Measurements from ENCODE around the gene ERG28.
"Not testable (repeated sequence)": the region's sequence is repeated elsewhere in the genome, so short reads cannot be mapped to it uniquely, and the experiment has no call there.

ERG28 gene

GRCh38 chr14:75660630-75661498 is at the start of gene ERG28, which contains the start of gene TTLL5:
Gene ERG28 (minus strand): TSS chr14:75660876. CDS start chr14:75657502, 3,374 bp downstream.
Gene TTLL5 (plus strand): TSS chr14:75661246. CDS start chr14:75663150, 1,904 bp downstream.
- DNase-seq: peak; percentile 100

DNA sequence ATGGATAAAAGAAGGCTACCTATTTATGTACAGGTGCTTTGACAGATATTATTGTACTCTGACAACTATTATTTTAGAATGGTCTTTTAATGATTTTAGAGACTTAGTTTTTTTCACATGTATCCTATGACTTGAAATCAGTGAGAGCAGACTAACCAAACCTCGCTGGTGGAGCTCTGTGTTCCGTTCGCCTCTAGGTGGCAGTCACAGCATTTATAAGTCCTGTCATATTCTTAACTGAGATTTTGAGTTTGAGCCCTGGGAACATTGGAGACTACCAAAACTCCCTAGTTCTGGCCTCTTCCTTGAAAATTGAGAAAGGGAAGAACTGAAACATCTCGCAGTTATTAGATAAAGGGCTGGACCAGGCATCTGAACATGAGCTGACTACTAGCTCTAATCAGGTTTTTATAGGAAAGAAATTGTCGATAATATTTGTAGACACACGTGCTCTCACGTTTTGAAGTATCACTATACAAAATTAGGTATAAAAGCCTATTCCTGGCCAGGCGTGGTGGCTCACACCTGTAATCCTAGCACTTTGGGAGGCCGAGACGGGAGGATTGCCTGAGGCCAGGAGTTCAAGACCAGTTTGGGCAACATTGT is 48.6 kb upstream of the ERG28 start:
- peak; percentile 63 for DNase-seq

GRCh38 chr14:75705014-75705413 is 44.3 kb upstream of the ERG28 start:
- no peak for DNase-seq

GRCh38 chr14:75703467-75703866 is 42.8 kb upstream of the ERG28 start:
- no peak for DNase-seq

- no peak for DNase-seq
These were observed 42.1 kb upstream of the ERG28 start for GRCh38 chr14:75702616-75703261.

GRCh38 chr14:75702122-75702521 is 41.4 kb upstream of the ERG28 start:
- no peak for DNase-seq

- DNase-seq: no peak
These were observed 39.6 kb upstream of the ERG28 start for GRCh38 chr14:75700295-75700694.

DNA sequence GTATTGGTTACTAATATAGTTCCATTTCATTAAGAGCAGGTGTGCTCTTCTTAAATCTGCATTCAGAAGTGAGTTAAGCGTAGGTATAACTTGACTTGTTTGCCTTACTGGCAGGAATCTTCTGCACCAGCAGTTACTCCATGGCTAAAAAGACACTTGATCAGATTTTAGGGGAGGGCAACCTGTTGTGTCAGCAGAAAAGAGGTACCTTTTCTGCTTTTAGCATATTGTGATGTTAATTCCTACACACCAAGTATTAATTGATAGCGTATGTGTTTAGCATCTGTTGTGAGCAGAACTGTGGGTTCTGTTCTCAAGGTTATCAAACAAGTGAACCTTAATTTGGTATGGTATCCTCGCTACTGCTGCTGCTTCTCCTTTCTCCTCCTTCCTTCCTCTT is 38.7 kb upstream of the ERG28 start:
- no peak for DNase-seq

GRCh38 chr14:75697918-75698317 is 37.2 kb upstream of the ERG28 start:
- no peak for DNase-seq

DNA sequence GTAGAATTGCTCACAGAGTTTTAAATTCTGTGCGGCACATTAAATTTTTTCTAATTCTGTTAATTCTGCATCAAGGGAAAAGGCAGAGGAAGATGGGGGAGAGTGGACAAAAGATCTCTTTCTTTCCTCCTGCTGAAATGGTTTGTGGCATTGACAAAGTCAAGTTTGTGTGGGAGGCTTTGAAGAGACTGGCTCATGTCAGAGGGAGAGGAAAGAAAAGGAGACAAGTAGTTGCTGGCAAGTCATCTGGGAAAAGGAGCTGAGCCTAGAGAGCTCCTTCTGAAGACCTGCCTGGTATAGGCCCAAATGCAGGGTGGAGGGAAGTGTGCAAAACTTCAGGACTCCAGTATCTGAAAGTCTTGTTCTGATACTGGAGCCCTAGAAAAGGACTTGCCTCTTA is 36.7 kb upstream of the ERG28 start:
- no peak for DNase-seq

- DNase-seq: not testable (repeated sequence)
These were observed 34.3 kb upstream of the ERG28 start for GRCh38 chr14:75695025-75695424.

GRCh38 chr14:75690010-75690409 is 29.3 kb upstream of the ERG28 start:
- DNase-seq: no peak

GRCh38 chr14:75689012-75689411 is 28.3 kb upstream of the ERG28 start:
- no peak for DNase-seq

GRCh38 chr14:75685910-75686309 is 25.2 kb upstream of the ERG28 start:
- DNase-seq: no peak

DNA sequence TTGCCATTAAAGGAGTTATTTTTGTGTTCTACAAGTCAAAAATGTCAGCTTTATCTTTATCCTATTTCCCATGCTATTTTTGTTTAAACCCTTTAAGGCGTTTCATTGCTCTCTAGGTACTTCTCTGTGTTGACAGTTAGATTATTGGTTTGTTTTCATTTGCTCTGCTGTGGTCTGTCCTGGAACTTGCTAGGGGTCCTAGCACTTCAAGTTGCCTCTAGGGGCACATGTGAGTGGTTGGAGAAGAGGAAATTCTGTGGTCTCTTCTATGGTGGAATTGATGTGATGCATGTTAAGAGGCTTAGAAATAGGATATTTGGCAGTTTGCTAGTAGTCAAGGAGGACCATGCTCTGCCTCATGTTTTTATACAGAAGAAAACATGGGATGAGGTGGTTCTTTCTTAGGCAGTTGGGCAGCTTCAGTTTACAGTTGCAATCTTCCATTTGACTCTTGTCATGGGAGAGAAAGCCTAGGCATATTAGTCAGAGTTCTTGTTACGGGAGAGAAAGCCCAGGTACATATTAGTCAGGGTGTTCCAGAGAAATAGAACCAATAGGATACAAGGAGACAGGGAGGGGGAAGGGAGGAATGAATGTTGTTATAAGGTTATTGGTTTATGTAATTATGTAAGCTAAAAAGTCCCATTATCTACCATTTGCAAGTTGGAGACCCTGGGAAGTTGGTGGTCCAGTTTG is 14.7 kb upstream of the ERG28 start:
- peak; percentile 84 for DNase-seq

- DNase-seq: no peak
These were observed 12.8 kb upstream of the ERG28 start for GRCh38 chr14:75673345-75674035.

GRCh38 chr14:75672605-75673192 is 12.0 kb upstream of the ERG28 start:
- DNase-seq: no peak

GRCh38 chr14:75667099-75667765 is 6.6 kb upstream of the ERG28 start:
- no peak for DNase-seq

GRCh38 chr14:75662966-75663365 is 2.3 kb upstream of the ERG28 start:
- no peak for DNase-seq

DNA sequence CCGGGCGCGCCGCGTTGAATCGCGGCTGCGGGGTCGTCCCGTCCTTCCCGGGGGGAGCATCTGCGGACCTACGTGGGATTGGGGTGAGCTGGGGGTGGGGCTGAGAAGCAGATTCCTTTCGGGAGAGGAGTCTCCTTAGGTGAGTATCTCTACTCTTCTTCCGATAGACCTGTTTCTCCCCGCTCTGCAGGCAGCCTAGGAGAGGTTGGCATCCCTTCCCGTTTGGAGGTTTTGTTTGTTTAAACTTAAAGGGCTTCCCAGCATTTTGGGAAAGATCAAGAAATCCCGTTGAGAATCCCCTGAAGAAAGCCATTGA is 781 bp upstream of the ERG28 start:
- no peak for DNase-seq

GRCh38 chr14:75660238-75660629 is 442 bp downstream of the ERG28 start:
- no peak for DNase-seq

DNA sequence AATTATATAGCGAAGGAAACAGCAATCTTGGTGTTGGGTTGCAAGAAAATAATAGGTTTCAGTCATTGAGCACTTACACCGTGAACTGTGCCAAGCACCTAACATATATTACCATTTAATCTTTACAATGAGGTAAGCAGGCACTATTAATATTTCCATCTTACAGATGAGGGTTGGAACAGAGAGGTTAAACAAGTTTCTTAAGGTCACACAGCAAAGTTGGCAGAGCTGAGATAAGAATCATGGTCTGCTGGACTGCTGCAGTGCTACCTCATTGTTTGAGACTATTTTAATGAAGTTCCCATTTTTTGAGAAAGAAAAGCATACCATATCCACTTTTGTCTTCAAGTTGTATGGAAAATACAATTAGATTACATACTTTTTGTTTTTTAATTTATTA is 1.7 kb downstream of the ERG28 start:
- no peak for DNase-seq

All from DMS79 (cell line).